Right lobe of liver (tissue), 4 donors: Measurements from ENCODE around the gene GYS2.

Source experiments
- POLR2A ChIP-seq: fragments of 450-650 bp; IDR thresholded peaks from one replicate; pipeline ENCODE4 v1.6.1; 2017; ENCODE audit warnings: antibody characterized with exemption, mild to moderate bottlenecking
- TF ChIP-seq, protein P1 (sequence below), 4 donors: fragments of 200-600 bp in 3 of 4; fragments of 450-650 bp in 1 of 4; IDR thresholded peaks; one replicate each; pipeline versions ENCODE4 v1.5.1 to v1.8.0; 2016 to 2022; ENCODE audit warnings: antibody characterized with exemption in 4 of 4, mild to moderate bottlenecking in 2 of 4
- donor health status: DM: no; HTN: no; CAD: no.
- donor health status: DM: no; HTN: no; CAD: no.
- donor health status: DM: no; HTN: yes; CAD: no.

GRCh38 chr12:21602774-21603173, 1.9 kb downstream of the GYS2 start:
- TF ChIP-seq, protein P1, sequence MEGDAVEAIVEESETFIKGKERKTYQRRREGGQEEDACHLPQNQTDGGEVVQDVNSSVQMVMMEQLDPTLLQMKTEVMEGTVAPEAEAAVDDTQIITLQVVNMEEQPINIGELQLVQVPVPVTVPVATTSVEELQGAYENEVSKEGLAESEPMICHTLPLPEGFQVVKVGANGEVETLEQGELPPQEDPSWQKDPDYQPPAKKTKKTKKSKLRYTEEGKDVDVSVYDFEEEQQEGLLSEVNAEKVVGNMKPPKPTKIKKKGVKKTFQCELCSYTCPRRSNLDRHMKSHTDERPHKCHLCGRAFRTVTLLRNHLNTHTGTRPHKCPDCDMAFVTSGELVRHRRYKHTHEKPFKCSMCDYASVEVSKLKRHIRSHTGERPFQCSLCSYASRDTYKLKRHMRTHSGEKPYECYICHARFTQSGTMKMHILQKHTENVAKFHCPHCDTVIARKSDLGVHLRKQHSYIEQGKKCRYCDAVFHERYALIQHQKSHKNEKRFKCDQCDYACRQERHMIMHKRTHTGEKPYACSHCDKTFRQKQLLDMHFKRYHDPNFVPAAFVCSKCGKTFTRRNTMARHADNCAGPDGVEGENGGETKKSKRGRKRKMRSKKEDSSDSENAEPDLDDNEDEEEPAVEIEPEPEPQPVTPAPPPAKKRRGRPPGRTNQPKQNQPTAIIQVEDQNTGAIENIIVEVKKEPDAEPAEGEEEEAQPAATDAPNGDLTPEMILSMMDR (IDR thresholded peaks at IDR 0.05) = no peak
- no peak for TF ChIP-seq POLR2A
